ENCODE results near the gene FAM114A1.
"Not testable (repeated sequence)": the region's sequence is repeated elsewhere in the genome, so short reads cannot be mapped to it uniquely, and the experiment has no call there.

FAM114A1 gene

GRCh38 chr4:38967260-38968095 lies 99.9 kb downstream of the FAM114A1 start:
- no peak for DNase-seq
- ATAC-seq = no peak

GRCh38 chr4:38968668-38969067 lies 101.1 kb downstream of the FAM114A1 start:
- ATAC-seq = no peak
- DNase-seq = no peak

- ATAC-seq (no peak), DNase-seq (no peak)
Measured at GRCh38 chr4:38976308-38976707, 108.7 kb downstream of the FAM114A1 start.

- DNase-seq (no peak), ATAC-seq (no peak)
Measured at GRCh38 chr4:38979081-38979480, 111.5 kb downstream of the FAM114A1 start.

- ATAC-seq (no peak), DNase-seq (no peak)
Measured at GRCh38 chr4:38979511-38980230, 112.1 kb downstream of the FAM114A1 start.

GRCh38 chr4:38980903-38981676 lies 113.5 kb downstream of the FAM114A1 start:
- ATAC-seq (peak; percentile 88), DNase-seq (no peak)

GRCh38 chr4:38982361-38983095 lies 114.9 kb downstream of the FAM114A1 start:
- DNase-seq (no peak), ATAC-seq (no peak)

GRCh38 chr4:38983291-38983690 lies 115.7 kb downstream of the FAM114A1 start:
- no peak for ATAC-seq
- DNase-seq = no peak

GRCh38 chr4:38983787-38984598 lies 116.4 kb downstream of the FAM114A1 start:
- ATAC-seq (peak; percentile 55), DNase-seq (no peak)

GRCh38 chr4:38985410-38986100 lies 117.9 kb downstream of the FAM114A1 start:
- ATAC-seq (no peak), DNase-seq (no peak)

GRCh38 chr4:38987491-38987890 lies 119.9 kb downstream of the FAM114A1 start:
- DNase-seq (no peak), ATAC-seq (no peak)

GRCh38 chr4:38988353-38988752 lies 120.7 kb downstream of the FAM114A1 start:
- not testable (repeated sequence) for ATAC-seq, DNase-seq

GRCh38 chr4:38989487-38989886 lies 121.9 kb downstream of the FAM114A1 start:
- DNase-seq = no peak
- no peak for ATAC-seq

GRCh38 chr4:38990241-38990640 lies 122.6 kb downstream of the FAM114A1 start:
- ATAC-seq (no peak), DNase-seq (no peak)

GRCh38 chr4:38993683-38994082 lies 126.1 kb downstream of the FAM114A1 start:
- no peak for DNase-seq
- ATAC-seq = no peak

- no peak for ATAC-seq
- no peak for DNase-seq
Measured at GRCh38 chr4:38994135-38994534, 126.5 kb downstream of the FAM114A1 start.
